Panc1 (cell line): ENCODE measurements around the gene FANCI. TPM values are rescaled to one million over a fixed set of nuclear protein-coding genes. Genes with fewer than 3 reads are reported as not detected.

ENCODE experiments used
- ATAC-seq: fragments of 200-7000 bp; cut with Tn5 transposase; 2 replicates; pipeline ENCODE4 v1.9.1; 2020; ENCODE audit warnings: mild to moderate bottlenecking, moderate library complexity
- BruUV-seq: library from RNA; stranded (reverse); fragments of 400-500 nt; replicated peaks from 2 replicates; lab custom pipeline; 2021; lab: Mats Ljungman, UMichigan
- CTCF ChIA-PET: fragments of 300-600 bp; sonication (Branson Sonifier 250); formaldehyde crosslinking; loops from one replicate; lab custom pipeline; 2022; ENCODE audit warnings: antibody characterized with exemption; lab: Charles Lee
- POLR2A ChIA-PET: fragments of 300-600 bp; sonication (Branson Sonifier 250); formaldehyde crosslinking; loops from one replicate; lab custom pipeline; 2022; ENCODE audit warnings: antibody characterized with exemption; lab: Charles Lee
- DNase-seq: peaks from one replicate; pipeline ENCODE4 v3.0.0-alpha.2; 2010; ENCODE audit warnings: low read depth, low spot score
- H3K27ac ChIP-seq: 2 replicates; pipeline ENCODE4 v1.5.1; 2011; ENCODE audit warnings: mild to moderate bottlenecking, low read length, inconsistent platforms
- H3K27me3 ChIP-seq: fragments of 200-500 bp; sonication (Bioruptor generic); 2 replicates; pipeline ENCODE4 v1.6.0; 2014; ENCODE audit warnings: low read length, inconsistent platforms; ENCODE audit not compliant: control insufficient read depth, insufficient read depth
- H3K36me3 ChIP-seq: fragments of 200-500 bp; sonication (Bioruptor generic); 2 replicates; pipeline ENCODE4 v1.5.1; 2014; ENCODE audit warnings: inconsistent platforms, mild to moderate bottlenecking, low read length, moderate library complexity; ENCODE audit not compliant: control insufficient read depth, insufficient read depth
- H3K4me1 ChIP-seq: 2 replicates; pipeline ENCODE4 v1.5.1; 2011; ENCODE audit warnings: inconsistent platforms, mild to moderate bottlenecking, low read length, moderate library complexity; ENCODE audit not compliant: control insufficient read depth, insufficient read depth
- H3K4me3 ChIP-seq, 2 experiments: 2 replicates each; pipeline ENCODE4 v1.5.1; 2011 to 2012; ENCODE audit warnings: low read depth in 2 of 2, low read length in 2 of 2, mild to moderate bottlenecking in 2 of 2, inconsistent platforms in 1 of 2, moderate library complexity in 1 of 2
- H3K9me3 ChIP-seq: fragments of 200-500 bp; sonication (Bioruptor generic); 2 replicates; pipeline ENCODE4 v1.5.1; 2014; ENCODE audit warnings: low read depth, mild to moderate bottlenecking, inconsistent platforms, low read length, moderate library complexity; ENCODE audit not compliant: control insufficient read depth, insufficient read depth
- CTCF ChIP-seq: fragments of 450-650 bp; IDR thresholded peaks from 2 replicates; pipeline ENCODE4 v1.5.1; 2017; ENCODE audit warnings: mild to moderate bottlenecking
- POLR2AphosphoS5 ChIP-seq: IDR thresholded peaks from 2 replicates; pipeline ENCODE4 v1.6.1; 2012; ENCODE audit warnings: mild to moderate bottlenecking, low read depth, low read length, moderate library complexity
- REST ChIP-seq, 2 experiments: IDR thresholded peaks; 2 replicates each; pipeline ENCODE4 v1.6.1; 2011 to 2012; ENCODE audit warnings: low read depth in 2 of 2, control low read depth in 1 of 2, low read length in 1 of 2, mild to moderate bottlenecking in 1 of 2, moderate library complexity in 1 of 2; ENCODE audit not compliant: insufficient read depth in 1 of 2
- SIN3A ChIP-seq: IDR thresholded peaks from 2 replicates; pipeline ENCODE4 v1.6.1; 2012; ENCODE audit warnings: low read depth, mild to moderate bottlenecking, low read length, moderate library complexity, borderline replicate concordance; ENCODE audit not compliant: insufficient read depth
- TCF7L2 ChIP-seq: IDR thresholded peaks from 2 replicates; pipeline ENCODE4 v1.6.1; 2011; ENCODE audit warnings: mild to moderate bottlenecking, low read depth, low read length, inconsistent platforms
- in situ Hi-C: cut with HindIII; loops from 2 replicates; pipeline ENCODE4 v1.10.0; 2016; ENCODE audit warnings: low sequenced_read_pairs, low pct_unique_long_range_greater_than_20kb
- intact Hi-C: fragments of 100-400 bp; cut with micrococcal nuclease; formaldehyde crosslinking; loops from one replicate; pipeline ENCODE4 v1.10.0; 2022; ENCODE audit not compliant: unreplicated experiment
- total RNA-seq: library from RNA; stranded (reverse); gene quantifications from one replicate; pipeline ENCODE4 v1.2.1, GENCODE V29; 2021; ENCODE audit not compliant: unreplicated experiment

FANCI gene
- total RNA-seq, 1 experiment from 2014 or later = 96.2 TPM

GRCh38 chr15:89309993-89310392 lies 66.2 kb downstream of the FANCI start:
- CTCF ChIA-PET = interaction anchor here (0.6 kb wide), 1 partner anchor 392 kb away, joined by 9 read pairs; no protein-coding TSS in a partner anchor
- Histone ChIP-seq H3K4me3 (no peak overlapping the region), H3K9me3 (no peaks in the 10 kb centered on the region), H3K27me3 (no peaks in the 10 kb centered on the region), H3K4me1 (no peaks in the 10 kb centered on the region), H3K27ac (no peak overlapping the region), H3K36me3 (peaks cover 19% of the 10 kb centered on the region; the same call in 1 of the 2 replicates)
- no TSS peak for BruUV-seq
- in situ Hi-C loops = no loop called here
- POLR2A ChIA-PET = no interaction called here
- intact Hi-C loops = no loop called here
- no peak for ATAC-seq
- TF ChIP-seq POLR2AphosphoS5 = no peak
- TF ChIP-seq TCF7L2 = no peak
- TF ChIP-seq SIN3A = no peak
- no peak for TF ChIP-seq REST (IDR thresholded peaks at IDR 0.05; ENCODE audit: insufficient read depth in 1 of 2, low read depth in 2 of 2, low read length in 1 of 2)
- no peak for TF ChIP-seq CTCF
- no peak for DNase-seq

GRCh38 chr15:89315375-89315929 lies 71.7 kb downstream of the FANCI start:
- TF ChIP-seq CTCF (no peak), TCF7L2 (no peak), POLR2AphosphoS5 (peak; percentile 69), SIN3A (no peak)
- no peak overlapping the region for H3K27ac ChIP-seq
- H3K36me3 ChIP-seq = peaks cover 26% of the 10 kb centered on the region
- ATAC-seq (no peak), DNase-seq (no peak)
- H3K4me1 ChIP-seq = no peaks in the 10 kb centered on the region
- BruUV-seq = no TSS peak
- no peaks in the 10 kb centered on the region for H3K27me3 ChIP-seq
- CTCF ChIA-PET = no interaction called here
- in situ Hi-C loops = no loop called here
- POLR2A ChIA-PET = interaction anchor here (0.6 kb wide), 2 partner anchors 43 to 260 kb away, joined by 4 to 11 read pairs; partner anchors contain the start of gene TICRR
- H3K9me3 ChIP-seq = no peaks in the 10 kb centered on the region
- intact Hi-C loops = no loop called here
- H3K4me3 ChIP-seq = no peak overlapping the region
